Breast epithelium (tissue), 3 donors: ENCODE measurements around the gene GOLT1A.

Source experiments
- POLR2A ChIP-seq: fragments of 450-650 bp; IDR thresholded peaks from one replicate; pipeline ENCODE4 v1.6.1; 2016; ENCODE audit warnings: antibody characterized with exemption, mild to moderate bottlenecking, moderate library complexity
- POLR2AphosphoS5 ChIP-seq, 3 donors: sonication (generic); formaldehyde crosslinking; IDR thresholded peaks; one replicate each; pipeline ENCODE4 v1.6.1; 2017; ENCODE audit warnings: antibody characterized with exemption in 3 of 3
- TF ChIP-seq, protein P1 (sequence below), 3 donors: fragments of 450-650 bp; IDR thresholded peaks; one replicate each; pipeline ENCODE4 v1.5.1; 2016 to 2017; ENCODE audit warnings: antibody characterized with exemption in 3 of 3, mild to moderate bottlenecking in 3 of 3, moderate library complexity in 3 of 3

DNA sequence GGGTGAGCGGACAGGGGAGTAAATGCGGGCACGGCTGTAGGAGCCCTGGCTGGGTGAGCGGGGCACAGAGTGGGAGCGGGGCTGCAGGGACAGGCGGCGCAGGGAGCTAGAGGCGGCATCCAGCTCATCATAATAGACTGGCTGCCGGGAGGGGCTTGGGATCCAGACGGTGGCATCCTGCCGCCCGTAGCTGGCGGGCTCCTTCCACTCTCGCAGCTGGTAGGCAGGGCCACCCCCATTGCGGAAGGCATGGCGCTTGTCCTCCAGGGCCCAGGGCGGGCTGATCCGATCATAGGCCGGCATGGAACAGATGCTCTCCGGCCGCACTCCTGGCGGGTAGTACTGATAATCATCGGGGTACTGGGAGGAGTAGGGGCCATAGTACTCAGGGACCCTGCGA is 43.7 kb upstream of the GOLT1A start:
- TF ChIP-seq POLR2A (no peak), POLR2AphosphoS5 (IDR thresholded peaks at IDR 0.05) (no peak)
- TF ChIP-seq, protein P1, sequence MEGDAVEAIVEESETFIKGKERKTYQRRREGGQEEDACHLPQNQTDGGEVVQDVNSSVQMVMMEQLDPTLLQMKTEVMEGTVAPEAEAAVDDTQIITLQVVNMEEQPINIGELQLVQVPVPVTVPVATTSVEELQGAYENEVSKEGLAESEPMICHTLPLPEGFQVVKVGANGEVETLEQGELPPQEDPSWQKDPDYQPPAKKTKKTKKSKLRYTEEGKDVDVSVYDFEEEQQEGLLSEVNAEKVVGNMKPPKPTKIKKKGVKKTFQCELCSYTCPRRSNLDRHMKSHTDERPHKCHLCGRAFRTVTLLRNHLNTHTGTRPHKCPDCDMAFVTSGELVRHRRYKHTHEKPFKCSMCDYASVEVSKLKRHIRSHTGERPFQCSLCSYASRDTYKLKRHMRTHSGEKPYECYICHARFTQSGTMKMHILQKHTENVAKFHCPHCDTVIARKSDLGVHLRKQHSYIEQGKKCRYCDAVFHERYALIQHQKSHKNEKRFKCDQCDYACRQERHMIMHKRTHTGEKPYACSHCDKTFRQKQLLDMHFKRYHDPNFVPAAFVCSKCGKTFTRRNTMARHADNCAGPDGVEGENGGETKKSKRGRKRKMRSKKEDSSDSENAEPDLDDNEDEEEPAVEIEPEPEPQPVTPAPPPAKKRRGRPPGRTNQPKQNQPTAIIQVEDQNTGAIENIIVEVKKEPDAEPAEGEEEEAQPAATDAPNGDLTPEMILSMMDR (IDR thresholded peaks at IDR 0.05) = no peak
